Tibial nerve (tissue), 4 donors: ENCODE results near the gene FAM228A. TPM values are rescaled to one million over a fixed set of nuclear protein-coding genes. Genes with fewer than 3 reads are reported as not detected.
"Not testable (repeated sequence)": the region's sequence is repeated elsewhere in the genome, so short reads cannot be mapped to it uniquely, and the experiment has no call there.

Experiments used
- DNase-seq, 2 donors: peaks; one replicate each; pipeline ENCODE4 v3.0.0-alpha.2; 2019; ENCODE audit warnings: low spot score in 2 of 2
- H3K27ac ChIP-seq, 4 donors: fragments of 200-600 bp; sonication (generic) in 3 of 4; one replicate each; pipeline ENCODE4 v1.5.1; 2017 to 2019; ENCODE audit warnings: mild to moderate bottlenecking in 1 of 4
- H3K27me3 ChIP-seq, 2 donors: fragments of 200-600 bp; sonication (generic) in 1 of 2; one replicate each; pipeline versions ENCODE4 v1.5.1 to v1.6.0; 2017 to 2019
- H3K36me3 ChIP-seq, 3 donors: fragments of 200-600 bp; sonication (generic); one replicate each; pipeline ENCODE4 v1.5.1; 2018 to 2019
- H3K4me1 ChIP-seq, 4 donors: fragments of 200-600 bp; sonication (generic) in 3 of 4; one replicate each; pipeline ENCODE4 v1.5.1; 2017 to 2019
- H3K4me3 ChIP-seq, 4 donors: fragments of 200-600 bp; sonication (generic) in 3 of 4; one replicate each; pipeline ENCODE4 v1.5.1; 2017 to 2019; ENCODE audit warnings: mild to moderate bottlenecking in 1 of 4, moderate library complexity in 1 of 4
- H3K9me3 ChIP-seq, 4 donors: fragments of 200-600 bp; sonication (generic) in 3 of 4; one replicate each; pipeline ENCODE4 v1.5.1; 2017 to 2019
- EP300 ChIP-seq, 2 donors: sonication (generic); formaldehyde crosslinking; IDR thresholded peaks; one replicate each; pipeline ENCODE4 v1.6.1; 2017; ENCODE audit warnings: antibody characterized with exemption in 2 of 2, mild to moderate bottlenecking in 1 of 2
- POLR2A ChIP-seq, 2 donors: fragments of 450-650 bp; IDR thresholded peaks; one replicate each; pipeline ENCODE4 v1.6.1; 2017; ENCODE audit warnings: antibody characterized with exemption in 2 of 2, mild to moderate bottlenecking in 2 of 2, moderate library complexity in 2 of 2
- WGBS, 2 donors: methylation state at CpG; one replicate each; pipeline ENCODE4 v1.1.5; 2018; 5-methylcytosine and 5-hydroxymethylcytosine counted together
- total RNA-seq, 4 donors: library from RNA; depleted of rRNA; stranded (reverse); fragments of >200 nt; gene quantifications; one replicate each; pipeline ENCODE4 v1.1.0, GENCODE V29; 2016
- TF ChIP-seq, protein P1 (sequence below), 5 experiments: fragments of 200-600 bp in 3 of 5; fragments of 450-650 bp in 2 of 5; sonication (generic) in 3 of 5; IDR thresholded peaks; one replicate each; pipeline ENCODE4 v1.5.1; 2016 to 2019; ENCODE audit warnings: antibody characterized with exemption in 5 of 5, mild to moderate bottlenecking in 3 of 5, moderate library complexity in 2 of 5

The FAM228A gene
- total RNA-seq, 4 donors from 2014 or later = 0.90 to 5.0 (median 3.3) TPM

DNA sequence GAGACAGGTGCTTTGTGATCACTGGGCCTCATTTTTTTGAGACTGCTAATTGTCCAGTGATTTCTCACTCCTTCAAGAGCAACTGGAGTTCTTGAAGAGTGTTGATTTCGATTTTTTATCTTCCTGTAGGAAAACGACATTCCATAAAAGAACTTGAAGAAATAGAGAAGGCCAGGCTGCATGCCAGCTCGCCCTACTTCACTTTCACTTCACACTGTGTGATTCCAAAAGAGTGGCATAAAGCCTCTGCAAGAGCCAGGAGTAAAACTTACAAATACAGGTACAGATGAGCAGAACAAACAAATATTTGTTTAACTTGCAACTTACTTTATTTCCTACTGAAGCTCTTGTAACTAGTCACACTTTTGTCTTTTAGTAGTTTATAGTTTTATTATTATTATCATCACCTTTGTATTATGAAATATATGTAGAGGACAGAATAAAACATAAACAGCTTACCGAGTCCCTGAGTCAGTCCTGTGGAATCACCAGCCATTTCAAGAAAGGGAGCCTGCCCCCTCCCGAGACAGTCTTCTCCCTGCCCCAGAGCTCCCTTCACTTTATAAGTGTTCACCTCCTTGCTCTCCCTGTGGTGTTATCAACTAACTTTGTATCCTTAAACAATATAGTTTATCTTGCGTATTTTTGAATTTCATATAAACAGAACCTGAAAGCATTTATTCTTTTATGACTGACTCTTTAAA is 8.7 kb downstream of the FAM228A start:
- peaks cover 0 to 12% (median 0%) of the 10 kb centered on the region in 4 donors for H3K9me3 ChIP-seq
- H3K27me3 ChIP-seq = no peaks in the 10 kb centered on the region
- H3K27ac ChIP-seq = no peak overlapping the region
- WGBS, 2 donors = 78 to 83% methylated on average over 6 of the region's 6 CpGs
- H3K36me3 ChIP-seq = peaks cover 0 to 22% (median 0%) of the 10 kb centered on the region in 3 donors
- DNase-seq = no peak
- H3K4me1 ChIP-seq = no peaks in the 10 kb centered on the region
- H3K4me3 ChIP-seq = no peak overlapping the region
- no peak for TF ChIP-seq POLR2A (IDR thresholded peaks at IDR 0.05)
- TF ChIP-seq EP300 (IDR thresholded peaks at IDR 0.05) = no peak
- TF ChIP-seq, protein P1, sequence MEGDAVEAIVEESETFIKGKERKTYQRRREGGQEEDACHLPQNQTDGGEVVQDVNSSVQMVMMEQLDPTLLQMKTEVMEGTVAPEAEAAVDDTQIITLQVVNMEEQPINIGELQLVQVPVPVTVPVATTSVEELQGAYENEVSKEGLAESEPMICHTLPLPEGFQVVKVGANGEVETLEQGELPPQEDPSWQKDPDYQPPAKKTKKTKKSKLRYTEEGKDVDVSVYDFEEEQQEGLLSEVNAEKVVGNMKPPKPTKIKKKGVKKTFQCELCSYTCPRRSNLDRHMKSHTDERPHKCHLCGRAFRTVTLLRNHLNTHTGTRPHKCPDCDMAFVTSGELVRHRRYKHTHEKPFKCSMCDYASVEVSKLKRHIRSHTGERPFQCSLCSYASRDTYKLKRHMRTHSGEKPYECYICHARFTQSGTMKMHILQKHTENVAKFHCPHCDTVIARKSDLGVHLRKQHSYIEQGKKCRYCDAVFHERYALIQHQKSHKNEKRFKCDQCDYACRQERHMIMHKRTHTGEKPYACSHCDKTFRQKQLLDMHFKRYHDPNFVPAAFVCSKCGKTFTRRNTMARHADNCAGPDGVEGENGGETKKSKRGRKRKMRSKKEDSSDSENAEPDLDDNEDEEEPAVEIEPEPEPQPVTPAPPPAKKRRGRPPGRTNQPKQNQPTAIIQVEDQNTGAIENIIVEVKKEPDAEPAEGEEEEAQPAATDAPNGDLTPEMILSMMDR (IDR thresholded peaks at IDR 0.05) = no peak

DNA sequence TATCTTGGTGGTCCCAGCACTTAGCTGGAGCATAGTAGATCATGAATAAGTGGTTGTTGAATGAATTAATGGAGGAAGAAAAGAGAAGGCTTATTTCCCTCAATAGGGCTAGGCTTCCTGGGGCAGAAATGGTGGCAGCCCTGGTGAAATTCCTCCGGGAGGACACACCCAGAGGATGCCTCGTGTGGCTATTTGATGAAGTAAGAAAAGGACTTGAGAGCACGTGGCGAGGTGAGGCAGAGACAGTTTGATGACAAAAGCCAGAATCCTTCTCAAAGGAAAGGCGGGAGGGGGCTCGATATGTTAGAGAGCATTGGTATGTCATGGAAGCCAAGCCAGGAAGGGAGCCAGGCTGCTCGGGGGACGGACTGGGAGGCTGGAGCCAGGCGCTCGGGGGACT is 14.7 kb downstream of the FAM228A start:
- 78 to 84% methylated on average over 10 of the region's 10 CpGs for WGBS, 2 donors
- Histone ChIP-seq H3K4me3 (no peak overlapping the region), H3K36me3 (peaks cover 0 to 52% (median 0%) of the 10 kb centered on the region in 3 donors), H3K27ac (no peak overlapping the region), H3K27me3 (no peaks in the 10 kb centered on the region), H3K4me1 (no peaks in the 10 kb centered on the region), H3K9me3 (peaks cover 0 to 12% (median 0%) of the 10 kb centered on the region in 4 donors)
- DNase-seq = no peak
- TF ChIP-seq, protein P1 (IDR thresholded peaks at IDR 0.05) = no peak

DNA sequence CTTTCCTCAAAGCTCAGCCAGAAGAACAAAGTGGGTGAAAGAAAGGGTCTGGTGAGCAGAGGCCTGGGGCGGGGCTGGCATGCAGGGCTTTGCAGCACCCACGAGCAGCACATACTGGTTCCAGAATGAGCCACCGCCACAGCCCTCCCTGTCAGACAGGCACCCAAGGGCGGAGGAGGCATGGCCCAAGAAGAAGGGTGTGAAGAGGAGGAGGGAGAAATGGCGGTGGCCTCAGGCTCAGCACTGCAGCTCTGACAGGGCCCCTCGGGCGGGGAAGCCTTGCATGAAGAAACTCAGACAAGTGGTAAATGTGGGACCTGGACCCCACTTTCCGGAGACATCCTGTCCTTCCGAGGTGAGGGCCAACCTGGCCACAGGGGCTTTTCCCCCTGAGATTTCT is 15.7 kb downstream of the FAM228A start:
- 82 to 85% methylated on average over 9 of the region's 9 CpGs for WGBS, 2 donors
- Histone ChIP-seq H3K27ac (no peak overlapping the region), H3K9me3 (peaks cover 0 to 8% (median 0%) of the 10 kb centered on the region in 4 donors), H3K4me3 (no peak overlapping the region), H3K27me3 (no peaks in the 10 kb centered on the region), H3K4me1 (no peaks in the 10 kb centered on the region), H3K36me3 (peaks cover 0 to 47% (median 0%) of the 10 kb centered on the region in 3 donors)
- no peak for TF ChIP-seq POLR2A (IDR thresholded peaks at IDR 0.05)
- no peak for TF ChIP-seq EP300 (IDR thresholded peaks at IDR 0.05)
- TF ChIP-seq, protein P1 (IDR thresholded peaks at IDR 0.05) = no peak
- DNase-seq = no peak

DNA sequence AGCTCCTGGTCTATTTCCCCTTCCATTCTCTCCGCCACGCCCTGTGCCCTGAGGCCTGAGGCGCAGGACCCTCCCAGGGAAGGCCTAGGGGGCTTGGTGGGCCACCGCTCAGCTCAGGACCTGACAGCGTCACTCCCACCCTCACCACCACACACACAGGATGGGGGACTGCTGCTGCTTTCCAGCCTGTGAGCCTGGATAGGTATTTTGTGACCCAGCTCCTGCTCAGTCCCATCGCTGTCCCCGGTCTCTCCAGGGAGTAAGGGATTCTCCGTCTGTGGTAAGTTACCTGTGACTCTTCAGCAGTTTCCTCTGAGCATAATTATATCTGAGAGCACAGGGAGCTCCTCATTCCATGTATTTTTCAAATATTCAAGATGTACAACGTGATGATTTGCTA is 16.3 kb downstream of the FAM228A start:
- no peak for TF ChIP-seq POLR2A (IDR thresholded peaks at IDR 0.05)
- no peak for TF ChIP-seq EP300 (IDR thresholded peaks at IDR 0.05)
- TF ChIP-seq, protein P1 (IDR thresholded peaks at IDR 0.05) = no peak
- H3K9me3 ChIP-seq = peaks cover 0 to 3% (median 0%) of the 10 kb centered on the region in 4 donors
- no peaks in the 10 kb centered on the region for H3K27me3 ChIP-seq
- H3K27ac ChIP-seq = no peak overlapping the region
- H3K4me1 ChIP-seq = no peaks in the 10 kb centered on the region
- H3K36me3 ChIP-seq = peaks cover 0 to 42% (median 0%) of the 10 kb centered on the region in 3 donors
- 88 to 90% methylated on average over 9 of the region's 9 CpGs for WGBS, 2 donors
- H3K4me3 ChIP-seq = no peak overlapping the region
- no peak for DNase-seq

DNA sequence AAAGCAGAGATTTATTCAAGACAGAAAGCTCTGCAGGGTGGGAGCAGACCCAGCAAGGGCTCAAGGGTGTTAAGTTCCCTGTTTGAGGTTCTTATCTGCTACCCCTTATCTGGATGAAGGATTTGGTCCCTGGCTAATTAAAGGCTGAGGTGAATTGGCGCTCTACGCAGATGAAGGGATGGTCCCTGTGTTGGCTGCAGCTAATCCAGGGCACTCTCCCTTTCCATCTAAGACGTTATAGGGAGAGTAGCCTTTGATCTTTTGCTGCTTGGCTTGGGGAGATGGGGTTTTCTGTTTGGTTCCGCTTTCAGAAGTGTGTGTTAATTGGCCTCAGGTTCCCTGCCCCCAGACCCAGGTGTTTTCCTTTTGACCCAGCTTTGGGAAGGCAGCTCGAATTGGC is 17.0 kb downstream of the FAM228A start:
- WGBS, 2 donors = 56 to 73% methylated on average over 5 of the region's 5 CpGs
- H3K9me3 ChIP-seq = peaks cover 0 to 3% (median 0%) of the 10 kb centered on the region in 4 donors
- no peak for TF ChIP-seq EP300 (IDR thresholded peaks at IDR 0.05)
- TF ChIP-seq POLR2A (IDR thresholded peaks at IDR 0.05) = no peak
- TF ChIP-seq, protein P1 (IDR thresholded peaks at IDR 0.05) = no peak
- peaks cover 0 to 40% (median 0%) of the 10 kb centered on the region in 3 donors for H3K36me3 ChIP-seq
- H3K27ac ChIP-seq = no peak overlapping the region
- no peaks in the 10 kb centered on the region for H3K27me3 ChIP-seq
- DNase-seq = no peak
- H3K4me3 ChIP-seq = no peak overlapping the region
- H3K4me1 ChIP-seq = no peaks in the 10 kb centered on the region

DNA sequence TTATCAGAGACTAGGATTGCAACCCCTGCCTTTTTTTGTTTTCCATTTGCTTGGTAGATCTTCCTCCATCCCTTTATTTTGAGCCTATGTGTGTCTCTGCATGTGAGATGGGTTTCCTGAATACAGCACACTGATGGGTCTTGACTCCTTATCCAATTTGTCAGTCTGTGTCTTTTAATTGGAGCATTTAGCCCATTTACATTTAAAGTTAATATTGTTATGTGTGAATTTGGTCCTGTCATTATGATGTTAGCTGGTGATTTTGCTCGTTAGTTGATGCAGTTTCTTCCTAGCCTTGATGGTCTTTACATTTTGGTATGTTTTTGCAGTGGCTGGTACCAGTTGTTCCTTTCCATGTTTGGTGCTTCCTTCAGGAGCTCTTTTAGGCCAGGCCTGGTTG is 22.4 kb downstream of the FAM228A start:
- not testable (repeated sequence) for H3K27me3 ChIP-seq, H3K27ac ChIP-seq, DNase-seq, H3K9me3 ChIP-seq, H3K4me1 ChIP-seq, H3K4me3 ChIP-seq
- H3K36me3 ChIP-seq = peaks cover 0 to 18% (median 0%) of the 10 kb centered on the region in 3 donors
- WGBS, 2 donors = 82 to 88% methylated on average over 1 of the region's 1 CpG
